Pulmonary artery endothelial cell (primary cell): Measurements from ENCODE around the gene ARHGAP26. TPM values are rescaled to one million over a fixed set of nuclear protein-coding genes. Genes with fewer than 3 reads are reported as not detected.

Source experiments
- DNase-seq: peaks from one replicate; pipeline ENCODE4 v3.0.0-alpha.2; 2011; ENCODE audit warnings: low read depth, low spot score
- total RNA-seq: library from RNA; depleted of rRNA; stranded (reverse); fragments of >200 nt; gene quantifications from 2 replicates; pipeline ENCODE4 v1.2.3, GENCODE V29; 2014

The ARHGAP26 gene
- total RNA-seq, 1 donor from 2014 or later: 6.8 TPM

DNA sequence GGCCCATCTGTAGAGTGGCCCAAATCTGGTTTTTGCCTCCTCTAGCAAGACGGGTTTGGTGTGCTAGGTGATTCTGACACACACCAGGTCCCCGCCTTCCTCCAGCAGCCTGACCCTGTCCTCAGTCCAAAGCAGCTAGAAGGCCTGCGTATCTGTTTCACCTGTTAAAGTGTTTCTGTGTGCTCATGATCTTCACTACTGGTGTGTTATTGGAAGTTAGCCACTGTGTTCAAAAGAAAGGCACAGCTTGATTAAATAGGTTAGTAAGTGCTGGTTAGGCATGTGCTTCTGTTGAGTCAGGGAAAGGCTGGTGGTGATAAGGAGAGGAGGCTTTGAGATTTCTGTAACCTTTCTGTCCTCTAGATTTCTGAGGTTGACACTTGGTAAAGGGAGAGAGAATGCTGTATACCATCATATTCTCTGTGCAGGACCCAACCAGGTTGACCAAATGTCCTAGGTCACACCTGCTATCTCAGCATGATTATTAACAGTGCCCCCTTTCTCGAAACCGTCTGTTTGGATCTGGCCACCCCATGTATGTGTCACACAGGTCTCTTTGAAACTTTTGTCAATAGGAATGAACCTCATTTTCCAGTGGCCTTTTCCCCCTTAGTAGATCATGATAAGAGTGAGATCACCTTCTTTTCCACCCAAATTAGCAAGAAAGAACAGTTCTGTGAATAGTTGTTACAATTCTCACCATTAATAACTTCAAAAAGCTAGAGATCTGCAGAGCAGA lies 58.8 kb downstream of the ARHGAP26 start:
- no peak for DNase-seq

DNA sequence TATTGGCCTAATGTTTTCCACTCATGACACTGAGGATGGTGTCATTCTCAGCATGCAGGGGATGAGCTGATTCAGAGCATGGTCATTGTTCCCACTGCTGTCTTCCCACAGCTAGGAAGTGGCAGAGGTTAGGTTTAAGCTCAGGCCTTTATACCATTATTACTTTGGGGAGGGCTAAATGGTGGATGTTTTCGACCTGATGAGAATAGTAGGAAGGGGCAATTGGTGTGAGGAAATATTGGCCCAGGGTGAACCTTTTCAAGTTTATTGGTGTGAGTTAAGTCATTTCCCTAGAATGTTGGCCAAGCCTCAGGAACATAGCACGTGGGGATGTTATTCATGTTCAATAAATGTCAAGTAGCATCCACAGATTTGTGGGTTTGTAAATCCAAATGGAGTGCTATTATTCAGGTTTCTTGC lies 59.6 kb downstream of the ARHGAP26 start:
- peak; percentile 64 for DNase-seq

DNA sequence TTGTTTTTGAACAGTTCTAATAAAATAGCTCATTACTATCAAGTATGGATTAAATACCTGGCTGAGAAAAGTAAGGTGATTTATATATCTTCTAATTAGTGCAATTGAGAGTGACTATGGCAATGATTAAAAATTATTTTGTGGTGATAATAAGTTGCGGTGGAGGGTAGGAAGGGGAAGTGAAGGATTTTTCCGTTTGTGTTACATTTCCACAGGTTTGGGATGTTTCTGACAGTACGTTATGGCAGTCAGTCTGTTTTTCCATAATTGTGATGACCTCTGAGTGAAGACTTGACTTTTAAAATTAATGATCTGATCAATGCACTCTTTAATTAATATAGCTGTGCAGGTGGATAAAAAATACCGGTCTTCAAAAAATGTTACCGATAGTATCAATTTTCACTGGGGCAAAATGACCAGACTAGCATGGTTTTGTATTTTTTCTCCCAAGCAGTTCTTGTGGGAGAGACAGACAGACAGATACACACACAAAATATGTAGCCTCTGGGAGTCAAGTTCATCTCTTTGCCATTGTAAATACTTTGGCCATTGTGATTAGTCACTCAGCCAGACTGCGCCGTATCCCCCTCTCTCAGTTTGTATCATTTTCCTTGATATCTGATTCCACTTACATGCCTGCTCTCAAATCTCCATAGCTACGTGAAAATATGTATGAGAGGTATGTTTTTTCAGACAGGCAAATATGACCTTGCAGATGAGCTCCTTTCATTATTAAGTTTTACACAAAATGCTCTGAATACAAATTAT lies 60.2 kb downstream of the ARHGAP26 start:
- DNase-seq: no peak

DNA sequence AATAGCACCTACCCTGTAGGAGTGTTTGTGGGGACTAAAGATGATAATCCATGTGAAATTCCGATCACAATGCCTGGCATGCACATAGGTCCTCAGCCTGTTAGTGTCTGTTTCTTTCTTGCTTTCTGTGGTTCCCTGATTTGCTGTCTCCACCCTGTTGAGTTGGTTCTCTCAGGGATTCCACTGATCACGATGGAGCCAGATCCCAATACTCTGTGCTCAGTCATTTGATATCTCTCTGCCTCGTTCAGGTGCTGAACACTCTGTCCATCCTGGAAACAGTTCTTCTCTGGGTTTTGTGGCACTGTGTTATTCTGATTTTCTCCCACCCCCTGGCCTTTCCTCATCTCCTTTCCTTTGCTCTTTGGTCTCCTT lies 60.8 kb downstream of the ARHGAP26 start:
- DNase-seq: no peak

DNA sequence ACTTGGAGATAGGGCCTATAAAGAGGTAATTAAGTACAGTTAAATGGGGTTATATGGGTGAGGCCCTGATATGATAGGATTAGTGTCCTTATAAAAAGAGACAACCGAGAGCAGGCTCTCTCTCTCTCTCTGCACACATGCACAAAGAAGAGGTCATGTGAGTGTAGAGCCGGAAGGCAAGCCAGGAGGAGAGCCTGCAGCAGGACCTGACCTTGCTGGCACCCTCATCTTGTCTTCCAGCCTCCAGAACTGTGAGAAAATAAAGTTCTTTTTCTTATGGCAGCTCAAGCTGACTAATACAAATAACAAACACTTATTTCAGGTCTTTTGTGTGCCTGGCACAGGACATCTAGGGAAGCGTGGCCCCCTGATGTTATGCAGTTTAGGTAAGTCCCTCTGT lies 62.1 kb downstream of the ARHGAP26 start:
- DNase-seq: no peak

DNA sequence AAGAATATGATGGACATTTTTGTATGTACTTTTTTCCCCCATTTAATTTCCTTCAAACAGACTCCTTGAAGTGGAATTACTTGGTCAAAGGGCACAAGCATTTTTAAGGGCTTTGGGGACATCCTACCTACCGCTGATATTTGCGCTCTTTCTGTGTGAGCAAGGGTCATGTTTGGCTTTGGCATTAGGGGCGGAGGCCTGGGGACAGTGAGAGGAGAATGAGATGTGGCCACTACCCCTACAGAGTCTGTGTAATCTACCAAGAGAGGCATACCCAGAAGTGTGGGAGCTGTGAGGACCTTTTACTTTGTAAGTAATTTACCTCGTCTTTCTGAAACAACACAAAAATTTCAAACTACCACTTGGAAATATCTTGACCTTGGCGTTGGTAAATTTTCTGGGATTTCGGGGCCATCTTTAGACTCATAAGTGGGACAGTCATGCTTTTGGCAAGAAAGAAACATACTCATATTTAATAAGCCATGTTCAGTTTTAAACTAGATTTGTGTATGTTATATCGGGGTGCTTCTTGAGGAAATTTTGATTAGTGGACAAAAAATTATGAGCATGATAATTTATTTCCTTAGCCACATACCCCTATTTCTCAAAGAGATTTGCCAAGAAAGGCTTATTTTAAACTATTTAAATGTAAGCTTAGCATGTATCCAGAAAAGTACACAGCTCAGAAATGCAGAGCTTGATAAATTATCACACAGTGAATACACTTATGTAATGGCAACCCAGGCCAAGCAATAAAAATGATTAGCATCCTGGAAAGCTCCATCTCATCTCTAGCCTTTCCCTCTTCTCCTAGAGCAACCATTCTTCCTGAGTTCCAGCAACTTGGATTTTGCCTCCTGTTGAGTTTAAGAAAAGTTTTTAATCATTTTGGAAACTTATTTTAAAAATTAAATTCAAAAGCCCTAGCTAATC lies 63.6 kb downstream of the ARHGAP26 start:
- DNase-seq: no peak

DNA sequence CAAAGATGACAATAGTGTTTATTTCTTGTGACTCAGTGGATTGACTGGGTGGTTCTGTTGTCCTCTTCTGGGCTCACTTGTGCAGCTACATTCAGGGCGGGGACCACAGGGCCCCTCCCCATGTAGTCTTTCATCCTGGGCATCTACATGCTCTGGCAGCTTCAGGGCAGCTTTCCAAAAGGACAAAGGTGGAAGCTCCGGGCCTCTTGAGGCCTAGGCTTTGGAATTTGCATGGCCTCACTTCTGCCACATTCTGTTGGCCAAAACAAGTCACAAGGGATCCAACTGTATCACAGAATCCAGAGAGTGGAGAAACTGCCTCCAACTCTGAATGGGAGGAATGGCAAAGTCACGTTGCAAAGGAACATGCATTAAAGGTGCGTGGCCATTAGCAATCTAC lies 64.3 kb downstream of the ARHGAP26 start:
- DNase-seq: no peak

DNA sequence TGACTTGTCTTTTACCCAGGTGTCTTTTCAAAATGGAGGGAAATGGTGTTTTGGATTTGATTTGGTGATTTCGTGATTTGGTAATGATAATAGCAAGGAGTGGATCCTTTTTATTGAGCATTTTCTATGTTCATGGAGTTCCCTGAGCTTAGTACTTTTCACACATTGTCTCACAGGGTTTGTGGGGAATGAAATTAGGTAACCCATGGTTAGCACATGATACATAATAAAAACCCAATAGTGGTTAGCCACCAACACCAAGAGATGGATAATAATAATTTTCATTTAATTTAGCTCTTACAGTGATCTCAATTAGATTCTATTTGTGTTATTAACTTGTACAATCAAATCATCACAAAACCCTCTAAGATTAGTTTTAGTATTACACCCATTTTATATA lies 65.4 kb downstream of the ARHGAP26 start:
- DNase-seq: no peak

DNA sequence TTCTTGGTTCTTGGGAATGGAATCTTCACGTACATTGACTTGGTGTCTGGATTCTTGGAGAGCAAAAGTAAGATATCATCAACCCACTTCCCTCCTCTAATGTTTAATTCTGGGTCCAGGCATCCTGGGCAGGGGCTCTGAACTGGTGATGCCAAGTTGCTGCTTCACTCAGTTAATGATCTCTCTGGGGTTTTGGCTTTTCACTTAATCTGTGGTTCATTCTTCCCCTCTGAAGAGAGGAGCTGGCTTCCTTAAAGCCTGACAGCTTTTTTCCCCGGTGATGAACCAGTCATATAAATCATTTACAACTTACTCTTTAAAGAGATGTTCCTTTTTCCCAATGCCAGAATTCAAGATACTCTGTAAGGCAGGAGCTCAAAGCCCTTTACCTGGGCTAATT lies 65.9 kb downstream of the ARHGAP26 start:
- no peak for DNase-seq

DNA sequence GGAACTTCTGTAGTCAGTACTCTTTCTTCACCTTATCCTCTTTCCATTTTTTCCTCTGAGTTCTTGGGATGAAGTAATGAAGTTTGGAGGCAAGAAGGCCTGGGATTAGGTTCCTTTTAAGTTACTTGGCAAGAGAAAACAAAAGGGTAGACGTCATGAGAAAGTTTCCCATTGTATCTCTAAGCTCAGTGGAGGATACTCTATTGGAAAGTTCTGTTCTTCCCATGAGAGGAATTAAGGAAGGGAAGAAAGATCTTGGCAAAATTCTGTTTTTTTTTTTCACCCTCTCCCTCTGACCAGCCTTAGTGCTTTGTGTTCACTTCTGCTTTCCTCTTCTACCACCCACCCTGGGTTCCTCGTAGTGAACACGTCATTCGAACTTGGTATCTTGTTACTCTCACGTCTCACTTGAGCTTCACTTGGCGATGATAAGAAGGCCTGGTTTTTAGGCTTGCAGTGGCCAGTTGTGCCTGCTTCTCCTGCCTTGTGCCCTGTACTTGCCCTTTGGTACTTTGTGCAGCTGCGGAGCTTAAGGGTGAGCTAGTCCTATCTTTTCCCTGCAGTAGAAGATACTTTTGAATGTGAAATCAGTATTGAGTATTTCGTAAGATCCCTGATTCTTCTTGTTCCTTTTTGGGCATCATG lies 67.0 kb downstream of the ARHGAP26 start:
- no peak for DNase-seq

DNA sequence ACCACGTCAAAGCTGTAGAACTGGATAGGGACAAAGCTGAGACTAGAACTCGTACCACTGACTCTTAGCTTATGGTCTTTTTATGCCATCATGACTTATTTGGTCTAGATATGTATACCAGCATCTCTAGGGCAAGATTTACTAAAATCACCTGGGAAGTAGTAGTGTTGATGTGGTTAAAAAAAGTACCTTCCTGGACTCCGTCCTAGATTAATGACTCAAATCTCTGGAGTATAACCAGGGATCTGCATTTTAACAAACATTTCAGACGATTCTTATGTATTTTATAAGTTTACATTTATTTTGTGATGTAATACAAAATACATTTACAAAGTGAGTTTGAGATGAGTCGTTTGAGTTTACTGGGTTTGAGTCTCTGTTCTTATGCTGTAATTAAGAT lies 68.7 kb downstream of the ARHGAP26 start:
- no peak for DNase-seq

DNA sequence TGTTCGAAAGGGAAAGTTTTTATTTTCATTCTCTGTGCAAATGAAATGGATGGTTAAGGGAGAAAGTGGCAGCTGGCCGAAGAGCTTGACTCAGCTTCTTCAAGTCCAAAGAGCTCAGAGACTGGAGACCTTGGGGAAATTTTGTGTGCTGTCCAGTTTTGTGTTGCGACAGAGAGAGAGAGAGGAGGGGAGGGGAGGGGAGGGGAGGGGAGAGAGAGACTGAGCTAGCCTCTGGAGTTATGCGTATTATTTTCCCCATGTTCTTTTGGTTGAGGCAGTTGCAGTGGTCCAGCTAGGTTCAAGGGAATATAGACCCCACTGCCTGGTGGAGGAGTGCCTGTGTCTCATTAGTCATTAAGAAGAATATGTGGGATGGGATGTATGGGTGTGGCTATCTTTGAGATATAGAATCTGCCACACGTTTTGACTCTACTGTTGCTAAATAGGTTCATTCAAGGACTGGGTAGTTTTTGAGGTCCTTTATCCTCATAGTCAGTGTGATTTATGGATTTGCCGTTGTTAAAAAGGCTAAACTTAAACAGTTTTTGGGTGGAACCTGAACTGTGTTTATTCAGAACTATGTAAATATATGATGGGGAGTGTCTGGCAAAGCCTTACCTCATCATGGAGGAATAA lies 69.7 kb downstream of the ARHGAP26 start:
- no peak for DNase-seq

DNA sequence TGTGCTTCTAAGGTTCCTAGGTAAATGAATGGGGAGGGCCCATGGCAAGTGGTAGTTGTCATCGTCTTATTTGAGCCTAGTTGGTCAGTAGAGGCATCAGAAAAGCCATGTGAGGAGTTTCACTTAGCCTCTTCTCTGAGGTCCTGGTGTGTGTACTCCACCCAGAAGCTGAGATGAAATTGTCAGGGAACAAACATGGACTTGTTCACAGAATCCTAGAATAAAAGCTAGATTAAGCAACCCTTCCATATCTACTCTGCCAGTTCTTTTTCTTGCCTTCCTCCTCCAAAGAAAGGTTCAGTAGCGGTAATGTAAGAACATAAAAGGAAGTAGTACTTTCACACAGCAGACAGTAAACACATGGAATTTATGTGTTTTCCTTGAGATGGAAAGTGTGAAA lies 70.4 kb downstream of the ARHGAP26 start:
- no peak for DNase-seq

DNA sequence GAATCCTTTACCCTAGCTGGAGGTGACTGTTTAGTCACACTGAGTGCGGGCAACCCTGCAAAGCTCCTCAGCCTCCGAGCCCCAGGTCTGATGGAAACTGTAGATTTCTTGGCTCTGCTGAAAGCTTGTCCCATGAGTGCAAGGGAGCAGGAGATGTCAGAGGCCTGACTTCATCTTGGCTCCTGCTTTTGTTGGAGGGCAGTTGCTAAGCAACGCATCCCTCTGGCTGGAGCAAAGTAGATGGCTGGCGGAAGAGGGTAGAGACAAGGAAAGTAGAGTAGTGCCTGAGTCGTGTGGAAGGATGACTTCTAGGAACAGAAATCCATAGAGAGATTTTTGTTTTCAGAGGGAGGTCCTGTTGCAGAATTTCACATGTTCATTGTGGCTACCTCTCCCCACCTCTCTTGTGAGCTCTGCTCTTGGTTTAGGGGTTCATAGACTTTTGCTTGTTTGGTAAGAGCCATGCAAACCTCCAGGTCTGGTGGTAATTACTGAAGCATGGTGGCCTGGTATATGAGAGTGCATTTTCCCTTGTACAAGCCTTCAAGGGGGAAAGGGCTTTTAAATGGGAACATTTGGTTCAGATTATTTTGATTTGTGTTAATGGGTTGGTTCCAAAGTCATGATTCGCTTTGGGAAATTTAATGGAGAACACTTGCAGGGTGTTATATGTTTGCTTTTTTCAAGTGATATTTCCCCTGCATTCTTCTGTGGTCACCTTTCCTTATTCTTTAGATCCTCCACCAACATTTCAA lies 71.5 kb downstream of the ARHGAP26 start:
- no peak for DNase-seq

DNA sequence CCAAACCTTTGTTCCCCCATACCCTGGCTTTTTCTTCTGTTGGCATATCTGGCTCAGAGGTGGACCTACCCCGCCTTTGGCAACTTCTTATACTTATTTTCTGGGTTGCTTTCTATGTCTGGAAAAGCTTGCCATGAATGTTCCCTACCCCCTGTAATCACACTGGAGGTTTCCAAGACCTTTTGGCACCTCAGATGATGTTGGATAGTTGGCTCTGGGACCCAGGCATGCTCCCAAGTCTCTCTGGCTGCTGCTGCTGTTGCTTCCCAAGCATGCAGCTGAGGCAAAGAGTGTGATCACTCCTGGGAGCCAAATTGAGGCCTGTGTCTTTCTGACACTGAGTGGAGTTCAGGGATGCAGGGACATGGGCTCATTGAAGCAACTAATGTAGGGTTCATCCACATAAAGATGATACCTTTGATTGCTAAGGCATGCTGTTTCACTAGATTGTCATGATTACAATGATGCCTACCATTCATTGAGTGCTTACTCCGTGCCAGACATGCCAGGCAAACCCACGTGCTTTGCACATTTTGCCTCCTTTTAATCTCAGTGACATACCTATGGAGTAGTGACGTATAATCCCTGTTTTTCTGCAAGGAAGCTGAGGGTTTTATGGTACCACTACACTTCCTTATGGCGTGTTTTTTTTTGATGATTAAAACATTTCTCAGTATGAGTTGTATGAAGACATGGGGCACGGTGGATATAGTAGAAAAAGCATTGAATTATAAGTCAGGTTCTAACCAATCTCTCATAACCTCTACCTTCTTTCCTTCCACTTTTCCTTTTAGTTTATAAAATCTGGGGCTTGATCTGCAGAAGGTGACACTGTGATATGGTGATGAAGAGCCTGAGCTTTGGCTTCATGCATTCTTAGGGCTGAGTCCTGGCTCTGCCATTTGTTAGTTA lies 73.1 kb downstream of the ARHGAP26 start:
- DNase-seq: no peak

DNA sequence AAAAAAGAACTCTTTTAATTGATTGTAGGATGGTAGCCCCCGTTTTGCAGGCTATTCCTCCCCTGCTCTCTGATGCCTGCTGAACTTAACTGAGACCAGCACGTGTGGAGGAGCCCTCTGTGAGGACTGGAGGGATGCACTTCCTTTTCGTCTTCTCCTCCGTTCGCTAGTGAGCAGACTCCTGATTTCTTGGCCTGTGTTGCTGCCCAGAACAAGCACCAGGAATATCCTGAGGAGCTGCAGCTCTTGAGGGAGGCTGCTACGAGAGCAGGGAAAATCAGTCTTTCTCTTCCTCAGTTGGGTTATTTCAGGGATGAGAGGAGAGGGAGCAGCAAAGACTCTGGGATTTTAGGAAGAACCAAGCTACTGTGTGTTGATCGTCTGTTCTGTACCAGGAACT lies 74.7 kb downstream of the ARHGAP26 start:
- DNase-seq: no peak

DNA sequence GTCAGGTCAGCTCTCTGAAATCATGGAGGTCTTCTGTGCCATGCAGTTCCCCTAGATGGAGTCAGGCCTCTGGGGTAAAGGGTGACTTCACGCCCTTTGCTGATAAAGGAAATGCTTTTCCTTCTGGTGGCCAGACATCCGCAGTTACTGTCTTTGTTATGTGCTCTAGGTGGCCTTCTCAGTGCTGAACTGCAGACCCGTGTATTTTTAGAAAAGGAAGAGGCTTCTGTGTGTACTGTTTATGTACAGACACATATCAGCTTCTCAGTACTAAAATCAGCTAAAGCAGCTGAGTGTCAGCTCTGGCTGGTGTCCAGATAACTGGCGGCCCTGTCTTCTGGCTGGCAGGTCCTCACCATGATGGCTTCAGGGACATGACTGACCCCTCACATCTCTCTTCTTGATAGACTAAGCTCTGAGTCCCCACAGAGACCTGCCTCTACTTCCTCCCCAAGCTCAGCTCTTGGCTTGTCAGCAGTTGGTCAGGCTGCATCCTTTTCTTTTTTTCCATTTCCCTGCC lies 75.3 kb downstream of the ARHGAP26 start:
- DNase-seq: no peak

DNA sequence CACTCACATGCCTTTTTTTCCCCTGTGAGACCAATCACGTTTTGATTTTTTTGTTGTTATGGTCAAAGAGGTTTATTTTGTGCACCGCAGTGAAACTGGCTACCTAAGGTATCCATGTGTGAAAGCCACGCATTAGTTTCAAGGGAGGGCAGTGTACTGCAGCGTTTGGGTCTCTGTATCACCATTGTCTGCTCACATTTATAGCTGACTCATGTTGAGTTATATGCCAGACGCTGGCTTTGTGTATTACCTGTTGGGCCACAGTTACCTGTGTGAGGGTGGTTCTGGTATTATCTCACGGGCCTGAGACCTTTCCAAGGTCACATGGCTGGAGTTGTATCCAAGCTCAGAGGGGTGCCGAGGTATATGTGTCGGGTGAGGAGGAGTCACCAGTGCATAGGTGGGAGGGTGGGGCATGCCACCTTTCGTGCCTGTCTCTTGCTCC lies 75.8 kb downstream of the ARHGAP26 start:
- no peak for DNase-seq

DNA sequence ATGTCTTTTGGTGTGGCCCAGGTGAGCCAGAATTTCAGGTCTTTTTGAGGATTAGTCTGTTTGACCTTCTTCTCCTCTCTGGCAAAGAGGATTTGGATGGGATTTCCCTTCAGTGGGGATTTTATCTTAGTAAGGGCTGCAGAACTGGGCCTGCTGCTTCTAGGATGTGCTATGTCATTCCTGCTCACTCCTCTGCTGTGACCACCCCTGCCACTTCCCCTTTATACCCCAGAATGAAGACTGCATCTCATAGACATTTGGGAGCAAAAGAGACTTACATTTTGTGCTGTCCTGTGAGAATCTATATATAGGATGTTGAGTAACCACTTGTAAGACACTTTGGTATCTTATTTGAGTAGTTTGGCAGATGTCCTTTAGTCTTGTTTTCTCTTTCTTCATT lies 76.2 kb downstream of the ARHGAP26 start:
- no peak for DNase-seq
